Activated CD4-positive, alpha-beta T cell treated with anti-CD3 and anti-CD28 coated beads for 36 hours (primary cell): ENCODE measurements around the gene UBE2V1. TPM values are rescaled to one million over a fixed set of nuclear protein-coding genes. Genes with fewer than 3 reads are reported as not detected.
"Not testable (repeated sequence)": the region's sequence is repeated elsewhere in the genome, so short reads cannot be mapped to it uniquely, and the experiment has no call there.

ENCODE experiments used
- ATAC-seq: fragments of 200-7000 bp; cut with Tn5 transposase; one replicate; pipeline ENCODE4 v1.10.0; 2021; ENCODE audit warnings: mild to moderate bottlenecking, moderate library complexity
- CTCF ChIA-PET: fragments of 350-600 bp; sonication (Branson Sonifier 250); formaldehyde crosslinking; loops from one replicate; lab custom pipeline; 2021; ENCODE audit warnings: antibody characterized with exemption; lab: Charles Lee
- POLR2A ChIA-PET: fragments of 350-600 bp; sonication (Branson Sonifier 250); formaldehyde crosslinking; loops from one replicate; lab custom pipeline; 2021; ENCODE audit warnings: antibody characterized with exemption, inconsistent platforms; lab: Charles Lee
- DNase-seq: peaks from one replicate; pipeline ENCODE4 v3.0.0-alpha.2; 2020
- H3K27ac Mint-ChIP-seq: one replicate; pipeline ENCODE4 v1.8.0; 2021; ENCODE audit warnings: mixed read lengths
- H3K27me3 Mint-ChIP-seq: one replicate; pipeline ENCODE4 v1.8.0; 2021; ENCODE audit warnings: mixed read lengths
- H3K36me3 Mint-ChIP-seq: one replicate; pipeline ENCODE4 v1.8.0; 2021; ENCODE audit warnings: low read depth, mixed read lengths
- H3K4me1 Mint-ChIP-seq: one replicate; pipeline ENCODE4 v1.8.0; 2021; ENCODE audit warnings: mixed read lengths
- H3K4me3 Mint-ChIP-seq: one replicate; pipeline ENCODE4 v1.8.0; 2021; ENCODE audit warnings: mild to moderate bottlenecking, moderate library complexity, mixed read lengths
- H3K9me3 Mint-ChIP-seq: one replicate; pipeline ENCODE4 v1.8.0; 2021; ENCODE audit warnings: low read depth, mixed read lengths
- intact Hi-C, 2 experiments: fragments of 100-400 bp; cut with DNase I in 1 of 2; cut with micrococcal nuclease in 1 of 2; formaldehyde crosslinking; loops; one replicate each; pipeline versions ENCODE4 v1.14.2 to v1.15.1; 2022 to 2024; cut with DNase I, micrococcal nuclease
- total RNA-seq, 2 experiments: library from RNA; stranded (reverse); gene quantifications; one replicate each; pipeline ENCODE4 v1.2.3, GENCODE V29; 2021

Gene UBE2V1
- total RNA-seq, 2 experiments from 2014 or later, result 177 to 265 TPM

DNA sequence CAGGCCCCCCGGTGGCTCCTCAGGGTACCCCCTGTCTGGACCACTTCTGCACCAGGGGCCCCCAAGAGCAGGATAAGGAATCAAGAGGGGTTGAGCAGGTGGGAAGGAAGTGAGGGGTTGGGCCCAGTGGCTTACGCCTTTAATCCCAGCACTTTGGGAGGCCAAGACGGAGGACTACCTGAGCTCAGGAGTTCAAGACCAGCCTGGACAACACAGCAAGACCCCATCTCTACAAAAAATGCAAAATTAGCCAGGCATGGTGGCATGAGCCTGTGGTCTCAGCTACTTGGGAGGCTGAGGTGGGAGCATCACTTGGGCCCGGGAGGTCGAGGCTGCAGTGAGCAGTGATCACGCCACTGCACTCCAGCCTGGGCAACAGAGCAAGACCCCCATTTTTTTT, 49.2 kb downstream of the UBE2V1 start:
- intact Hi-C loops, H3K27me3 Mint-ChIP-seq: not testable (repeated sequence)

DNA sequence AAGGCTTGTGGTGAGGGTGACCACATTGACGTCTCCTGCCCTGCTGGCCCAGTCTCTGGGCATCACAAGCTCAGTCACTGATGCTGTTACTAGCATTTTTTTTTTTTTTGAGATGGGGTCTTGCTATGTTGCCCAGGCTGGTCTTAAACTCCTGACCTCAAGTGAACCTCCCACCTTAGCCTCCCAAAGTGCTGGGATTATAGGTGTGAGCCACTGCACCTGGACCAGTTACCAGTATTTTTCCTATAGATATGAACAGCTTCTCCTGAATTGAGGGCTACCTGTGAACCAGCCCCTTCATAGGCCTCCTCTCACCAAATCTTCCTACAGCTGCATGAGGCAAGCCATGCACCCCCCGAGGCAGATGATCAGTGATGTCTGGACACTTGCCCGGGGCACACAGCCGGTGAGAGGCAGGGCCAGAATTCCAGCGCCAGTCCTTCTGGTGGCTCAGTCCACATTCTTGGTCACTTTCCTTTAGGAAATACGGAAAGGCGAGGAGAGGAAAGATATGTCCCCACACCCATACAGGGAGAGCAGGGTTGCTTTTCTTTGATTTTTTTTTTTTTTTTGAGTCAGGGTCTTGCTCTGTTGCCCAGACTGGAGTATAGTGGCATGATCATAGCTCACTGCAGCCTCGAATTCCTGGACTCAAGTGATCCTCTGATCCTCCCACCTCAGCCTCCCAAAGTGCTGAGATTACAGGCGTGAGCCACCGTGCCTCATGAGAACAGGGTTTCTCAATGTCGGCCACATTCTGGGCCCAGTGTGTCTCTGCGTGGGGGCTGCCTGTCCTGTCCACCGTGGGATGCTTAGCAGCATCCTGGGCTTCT, 50.7 kb downstream of the UBE2V1 start:
- Mint-ChIP-seq H3K4me1 (no peaks in the 10 kb centered on the region), H3K9me3 (no peaks in the 10 kb centered on the region), H3K36me3 (no peaks in the 10 kb centered on the region), H3K27ac (no peak overlapping the region), H3K4me3 (no peak overlapping the region), H3K27me3 (peaks cover 2% of the 10 kb centered on the region)
- no peak for DNase-seq
- intact Hi-C loops, result no loop called here
- POLR2A ChIA-PET, result interaction anchor here (0.7 kb wide), 1 partner anchor 46 kb away, joined by 4 read pairs; no protein-coding TSS in a partner anchor
- CTCF ChIA-PET, result interaction anchor here (1.7 to 2.9 kb wide), 2 partner anchors 9 to 83 kb away, joined by 8 to 14 read pairs; no protein-coding TSS in a partner anchor
- ATAC-seq, result no peak

More for the DNA sequence above, 49.2 kb downstream of the UBE2V1 start:
- POLR2A ChIA-PET, H3K27ac Mint-ChIP-seq, H3K36me3 Mint-ChIP-seq, H3K4me3 Mint-ChIP-seq, H3K9me3 Mint-ChIP-seq, H3K4me1 Mint-ChIP-seq, ATAC-seq, DNase-seq: not testable (repeated sequence)
- CTCF ChIA-PET, result interaction anchor here (0.6 to 0.9 kb wide), 2 partner anchors 14 to 52 kb away, joined by 3 to 4 read pairs; no protein-coding TSS in a partner anchor

DNA sequence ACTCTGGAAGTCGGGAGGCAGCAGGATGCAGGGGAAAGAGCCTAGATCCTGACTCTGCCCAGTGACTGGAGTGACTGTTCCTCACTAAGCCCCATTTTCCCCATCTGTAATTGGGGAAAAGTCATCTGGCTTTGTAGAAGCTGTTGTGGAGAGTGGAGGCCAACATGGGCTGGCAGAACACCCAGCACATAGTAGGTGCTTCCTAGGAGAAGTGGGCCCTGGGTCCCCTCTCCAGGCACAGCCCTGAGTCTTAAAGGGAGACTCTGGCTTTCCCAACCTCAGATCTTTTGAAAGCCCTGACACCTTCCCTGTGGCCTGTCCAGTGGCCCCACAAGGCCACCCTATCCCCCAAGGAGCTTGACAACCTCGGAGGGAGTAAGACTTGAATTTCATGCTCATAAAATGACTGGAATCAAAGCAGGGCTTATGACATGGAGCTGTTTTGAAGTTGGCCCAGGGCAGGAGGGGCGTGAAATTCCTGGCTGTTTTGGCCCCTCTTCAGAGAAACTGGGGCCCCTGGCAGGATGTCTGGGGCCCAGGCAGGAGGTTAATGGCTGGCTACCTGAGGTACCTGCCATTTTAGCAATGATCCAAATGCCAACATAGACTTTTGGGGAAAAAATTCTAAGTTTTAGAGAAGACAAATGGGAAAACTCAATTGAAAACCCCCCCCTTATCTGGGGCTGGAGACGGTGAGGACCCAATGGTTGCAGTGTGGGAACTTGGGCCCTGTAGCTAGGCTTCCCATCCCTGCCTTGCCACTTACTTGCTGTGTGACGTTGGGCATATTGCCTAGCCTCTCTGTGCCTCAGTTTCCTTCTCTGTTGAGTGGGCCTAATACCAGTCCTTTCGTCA, 51.6 kb downstream of the UBE2V1 start:
- no peaks in the 10 kb centered on the region for H3K4me1 Mint-ChIP-seq
- intact Hi-C loops, result no loop called here
- no peak for ATAC-seq
- H3K27ac Mint-ChIP-seq, result no peak overlapping the region
- H3K9me3 Mint-ChIP-seq, result no peaks in the 10 kb centered on the region
- peaks cover 2% of the 10 kb centered on the region for H3K27me3 Mint-ChIP-seq
- ChIA-PET CTCF (interaction anchor here (1.2 to 2.9 kb wide), 3 partner anchors 10 to 83 kb away, joined by 3 to 14 read pairs (median 8); no protein-coding TSS in a partner anchor), POLR2A (interaction anchor here (0.7 kb wide), 1 partner anchor 45 kb away, joined by 4 read pairs; no protein-coding TSS in a partner anchor)
- H3K4me3 Mint-ChIP-seq, result no peak overlapping the region
- DNase-seq, result no peak
- no peaks in the 10 kb centered on the region for H3K36me3 Mint-ChIP-seq

DNA sequence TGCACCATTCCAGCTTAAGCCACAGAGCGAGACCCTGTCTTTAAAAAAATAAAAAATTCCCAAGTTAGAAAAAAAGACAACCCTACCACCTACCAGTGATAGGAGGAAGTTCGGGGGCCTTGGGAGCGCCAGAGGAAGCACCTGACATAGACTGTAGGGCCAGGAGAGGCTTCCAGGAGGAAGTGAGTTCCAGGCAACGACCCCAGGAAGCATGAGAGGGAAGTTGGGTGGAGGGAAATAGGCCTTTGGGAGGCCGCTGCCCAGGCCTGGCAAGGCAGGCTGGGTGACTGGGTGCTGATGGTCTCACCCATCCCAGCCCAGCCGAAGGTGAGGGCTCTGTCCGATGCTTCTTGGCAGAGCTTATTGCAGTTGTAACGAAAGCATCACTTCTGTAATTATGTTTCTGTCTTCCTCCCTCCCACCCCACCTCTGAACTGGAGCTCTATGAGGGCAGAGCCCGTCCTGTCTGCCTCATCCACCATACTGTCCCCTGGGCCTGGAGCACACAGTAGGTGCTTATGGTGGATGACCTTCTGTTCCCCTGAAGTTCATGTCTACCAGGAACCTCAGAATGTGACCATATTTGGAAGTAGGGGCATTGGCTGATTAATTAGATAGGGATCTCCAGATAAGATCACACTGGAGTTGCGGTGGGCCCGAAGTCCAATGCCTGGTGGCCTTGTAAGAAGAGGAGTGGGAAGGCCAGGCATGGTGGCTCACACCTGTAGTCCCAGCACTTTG, 54.1 kb downstream of the UBE2V1 start:
- ChIA-PET POLR2A (interaction anchor here (0.7 kb wide), 1 partner anchor 187 kb away, joined by 3 read pairs; no protein-coding TSS in a partner anchor), CTCF (interaction anchor here (1.3 to 1.7 kb wide), 2 partner anchors 13 to 80 kb away, joined by 7 to 9 read pairs; no protein-coding TSS in a partner anchor)
- Mint-ChIP-seq H3K27me3 (peaks cover 5% of the 10 kb centered on the region), H3K4me1 (no peaks in the 10 kb centered on the region), H3K36me3 (no peaks in the 10 kb centered on the region), H3K4me3 (no peak overlapping the region), H3K27ac (no peak overlapping the region), H3K9me3 (no peaks in the 10 kb centered on the region)
- ATAC-seq (no peak), DNase-seq (no peak)
- intact Hi-C loops, result no loop called here

DNA sequence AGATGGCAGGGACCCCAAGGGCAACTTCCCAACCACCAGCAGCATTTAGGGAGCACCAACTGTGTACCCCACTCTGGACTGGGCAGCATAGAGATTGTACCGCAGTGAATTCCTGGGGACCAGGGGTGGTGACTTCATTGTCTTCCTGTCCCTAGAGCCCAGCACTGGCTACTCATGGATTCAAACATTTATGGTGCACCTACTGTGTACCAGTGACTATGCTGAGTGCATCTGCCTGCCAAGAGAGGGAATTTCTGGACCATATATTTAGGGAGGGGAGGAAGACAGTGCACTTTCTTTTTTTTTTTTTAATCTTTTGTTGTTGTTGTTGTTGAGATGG, 55.3 kb downstream of the UBE2V1 start:
- CTCF ChIA-PET, result no interaction called here
- DNase-seq, result no peak
- H3K27me3 Mint-ChIP-seq, result peaks cover 6% of the 10 kb centered on the region
- H3K4me3 Mint-ChIP-seq, result no peak overlapping the region
- no peak overlapping the region for H3K27ac Mint-ChIP-seq
- H3K4me1 Mint-ChIP-seq, result no peaks in the 10 kb centered on the region
- intact Hi-C loops, result no loop called here
- ATAC-seq, result no peak
- no peaks in the 10 kb centered on the region for H3K36me3 Mint-ChIP-seq
- POLR2A ChIA-PET, result no interaction called here
- H3K9me3 Mint-ChIP-seq, result no peaks in the 10 kb centered on the region

DNA sequence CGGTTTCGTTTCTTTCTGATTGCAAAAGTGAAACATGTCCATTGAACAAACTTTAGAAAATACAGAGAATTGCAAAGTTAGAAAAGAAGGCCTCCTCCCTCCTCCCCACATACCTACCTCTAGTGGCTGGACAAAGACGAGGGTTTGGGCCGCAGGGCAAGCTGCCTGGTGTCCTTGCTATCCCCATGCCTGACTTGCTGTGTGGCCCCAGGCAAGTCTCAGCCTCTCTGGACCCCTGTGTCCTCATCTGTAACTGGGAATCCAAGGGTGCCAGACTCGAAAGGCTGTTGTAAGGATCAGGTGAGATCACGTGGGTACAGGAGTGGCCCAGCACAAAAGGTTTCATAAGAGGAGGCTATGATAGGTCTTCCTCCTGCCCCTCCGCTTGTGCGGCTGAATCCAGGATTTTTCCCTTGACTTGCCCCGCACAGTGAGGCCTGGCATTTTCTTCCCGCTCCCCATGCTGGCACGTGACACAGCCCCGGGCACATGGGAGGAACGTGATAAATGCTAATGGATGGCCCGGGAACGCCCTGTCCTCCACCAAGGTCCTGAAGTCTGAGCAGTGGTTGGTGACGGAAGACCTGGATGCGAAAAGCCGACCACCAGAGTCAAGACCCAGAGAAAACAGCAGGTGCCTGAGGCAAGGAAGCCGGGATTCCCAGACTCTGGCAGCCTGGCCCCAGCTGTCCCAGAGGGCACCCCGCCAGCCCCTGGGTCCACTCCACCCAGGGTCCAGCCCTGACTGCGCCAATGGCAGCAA, 55.8 kb downstream of the UBE2V1 start:
- ChIA-PET CTCF (no interaction called here), POLR2A (no interaction called here)
- H3K4me1 Mint-ChIP-seq, result no peaks in the 10 kb centered on the region
- H3K36me3 Mint-ChIP-seq, result no peaks in the 10 kb centered on the region
- H3K27me3 Mint-ChIP-seq, result peaks cover 6% of the 10 kb centered on the region
- no peak overlapping the region for H3K4me3 Mint-ChIP-seq
- intact Hi-C loops, result no loop called here
- ATAC-seq (no peak), DNase-seq (no peak)
- H3K27ac Mint-ChIP-seq, result no peak overlapping the region
- no peaks in the 10 kb centered on the region for H3K9me3 Mint-ChIP-seq

DNA sequence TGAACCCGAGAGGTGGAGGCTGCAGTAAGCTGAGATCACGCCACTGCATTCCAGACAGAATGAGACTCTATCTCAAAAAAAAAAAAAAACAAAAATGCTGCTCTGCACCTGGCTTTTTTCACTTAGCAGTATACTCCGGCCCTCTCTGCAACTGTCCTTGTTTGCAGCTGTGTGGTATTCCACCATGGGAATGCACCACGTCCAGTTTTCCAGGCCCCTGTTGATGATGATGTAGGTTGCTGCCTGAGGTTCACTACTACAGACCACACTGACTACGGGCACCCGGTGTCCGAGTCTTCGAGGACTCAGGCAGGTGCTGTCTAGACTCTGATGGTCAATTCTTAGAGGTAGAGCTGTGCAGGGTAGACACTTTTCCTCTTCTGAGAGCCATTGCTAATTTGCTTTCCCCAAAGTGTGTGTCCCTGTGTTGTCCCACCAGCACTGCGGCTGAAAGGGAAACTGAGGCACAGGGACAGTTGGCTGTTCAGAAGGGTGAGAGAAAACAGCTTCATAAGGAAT, 56.5 kb downstream of the UBE2V1 start:
- H3K9me3 Mint-ChIP-seq, result no peaks in the 10 kb centered on the region
- H3K4me3 Mint-ChIP-seq, result no peak overlapping the region
- DNase-seq (no peak), ATAC-seq (no peak)
- intact Hi-C loops, result no loop called here
- ChIA-PET CTCF (no interaction called here), POLR2A (no interaction called here)
- H3K27me3 Mint-ChIP-seq, result peaks cover 6% of the 10 kb centered on the region
- H3K36me3 Mint-ChIP-seq, result no peaks in the 10 kb centered on the region
- H3K4me1 Mint-ChIP-seq, result no peaks in the 10 kb centered on the region
- no peak overlapping the region for H3K27ac Mint-ChIP-seq

DNA sequence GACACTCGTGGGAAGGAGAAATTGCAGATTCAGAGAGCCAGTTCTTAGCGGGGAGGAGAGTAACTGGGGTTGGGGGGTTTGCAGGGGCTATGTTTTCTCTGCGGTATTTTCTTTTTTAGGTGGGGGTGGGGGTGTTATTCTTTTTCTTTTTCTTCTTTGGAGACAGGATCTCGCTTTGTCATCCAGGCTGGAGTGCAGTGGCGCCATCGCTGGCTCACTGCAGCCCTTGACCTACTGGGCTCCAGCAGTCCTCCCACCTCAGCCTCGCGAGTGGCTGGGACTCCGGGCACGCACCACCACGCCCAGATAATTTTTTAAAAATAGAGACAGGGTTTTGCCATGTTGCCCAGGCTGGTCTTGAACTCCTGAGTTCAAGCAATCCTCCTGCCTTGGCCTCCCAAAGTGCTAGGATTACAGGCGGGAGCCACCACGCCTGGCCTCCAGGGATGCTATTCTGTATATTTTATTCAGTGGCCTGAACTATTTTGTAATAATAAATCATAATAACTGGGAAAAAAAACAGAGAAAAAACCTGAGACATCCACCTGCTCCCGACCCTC, 57.3 kb downstream of the UBE2V1 start:
- ATAC-seq (no peak), DNase-seq (no peak)
- ChIA-PET POLR2A (no interaction called here), CTCF (no interaction called here)
- Mint-ChIP-seq H3K36me3 (no peaks in the 10 kb centered on the region), H3K27ac (no peak overlapping the region), H3K4me3 (no peak overlapping the region), H3K4me1 (no peaks in the 10 kb centered on the region), H3K9me3 (no peaks in the 10 kb centered on the region), H3K27me3 (peaks cover 6% of the 10 kb centered on the region)
- intact Hi-C loops, result no loop called here

DNA sequence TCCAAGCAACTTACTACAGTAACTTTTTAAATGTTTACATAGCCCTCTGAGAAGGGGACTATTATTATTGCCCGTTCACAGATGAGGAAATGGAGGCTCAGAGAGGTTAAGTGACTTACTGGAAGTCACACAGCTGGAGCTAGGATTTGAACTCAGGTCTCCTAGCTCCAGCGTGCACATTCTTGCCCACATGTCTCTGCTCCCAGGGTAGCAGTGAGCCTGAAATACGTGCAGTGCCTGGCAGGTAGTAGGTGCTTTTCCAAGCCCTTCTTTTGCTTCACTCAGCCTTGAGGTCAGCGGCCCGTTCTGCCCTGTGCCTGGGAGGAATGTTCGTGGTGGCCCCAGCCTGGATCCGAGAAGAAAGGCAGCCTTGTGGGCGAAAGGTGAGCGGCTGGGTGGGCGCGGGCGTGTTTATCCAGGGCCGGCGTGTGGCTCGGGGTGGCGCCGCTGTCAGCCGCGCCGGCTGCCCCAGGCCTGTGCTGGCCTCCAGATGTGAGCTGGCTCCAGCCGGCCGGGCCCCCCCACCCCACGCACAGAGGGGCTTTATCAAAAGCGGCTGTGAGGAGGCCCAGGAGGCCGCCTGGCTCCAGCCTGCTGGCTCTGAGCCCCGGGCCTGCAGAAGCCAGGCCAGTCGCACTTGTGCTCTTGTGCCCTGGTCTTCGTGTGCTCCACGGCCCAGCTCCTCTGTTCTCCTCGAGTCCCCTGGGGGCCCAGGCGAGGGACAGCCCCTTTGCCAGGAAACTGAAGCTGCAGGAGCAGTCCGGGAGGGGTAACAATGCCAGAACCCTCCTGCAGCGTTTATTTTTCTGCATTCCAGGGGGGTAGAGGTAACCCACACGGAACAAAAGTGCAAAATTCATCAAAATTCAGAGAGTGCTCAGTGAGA, 58.1 kb downstream of the UBE2V1 start:
- Mint-ChIP-seq H3K9me3 (no peaks in the 10 kb centered on the region), H3K27me3 (peaks cover 4% of the 10 kb centered on the region), H3K27ac (no peak overlapping the region), H3K4me3 (no peak overlapping the region), H3K36me3 (no peaks in the 10 kb centered on the region), H3K4me1 (no peaks in the 10 kb centered on the region)
- POLR2A ChIA-PET, result no interaction called here
- DNase-seq (no peak), ATAC-seq (no peak)
- intact Hi-C loops, result no loop called here
- CTCF ChIA-PET, result interaction anchor here (1.2 kb wide), 1 partner anchor 17 kb away, joined by 5 read pairs; no protein-coding TSS in a partner anchor
